ENCODE results near the gene RPL21. TPM values are rescaled to one million over a fixed set of nuclear protein-coding genes. Genes with fewer than 3 reads are reported as not detected.
"Not testable (repeated sequence)": the region's sequence is repeated elsewhere in the genome, so short reads cannot be mapped to it uniquely, and the experiment has no call there.

Gene RPL21
- total and polyA plus RNA-seq, 12 donors, result 400 to 1,800 (median 793) TPM

GRCh38 chr13:27219611-27220010 is 31.7 kb upstream of the RPL21 start:
- Histone ChIP-seq H3K27me3 (no peaks in the 10 kb centered on the region), H3K4me1 (replicated peaks in 1 of 2) (no peaks in the 10 kb centered on the region), H3K27ac (no peak overlapping the region), H3K9me3 (replicated peaks in 1 of 3) (no peaks in the 10 kb centered on the region), H3K4me3 (no peak overlapping the region), H3K36me3 (replicated peaks in 1 of 2) (no peaks in the 10 kb centered on the region)
- 70 to 89% (median 83%) methylated on average over 2 to 19 of the region's 19 CpGs for WGBS, 4 donors
- no peak for DNase-seq
- TF ChIP-seq POLR2A (IDR thresholded peaks at IDR 0.05) (no peak), CTCF (IDR thresholded peaks at IDR 0.05) (no peak)
- intact Hi-C loops (cut with DNase I), result no loop called here

- H3K27me3 ChIP-seq; H3K4me3 ChIP-seq; H3K36me3 ChIP-seq (replicated peaks in 1 of 2); DNase-seq; H3K9me3 ChIP-seq (replicated peaks in 1 of 3); H3K27ac ChIP-seq; H3K4me1 ChIP-seq (replicated peaks in 1 of 2); intact Hi-C loops (cut with DNase I): not testable (repeated sequence)
- 58 to 67% (median 63%) methylated on average over 2 of the region's 2 CpGs for WGBS, 4 donors
These were observed 29.3 kb upstream of the RPL21 start for GRCh38 chr13:27222100-27222499.

GRCh38 chr13:27226991-27227390 is 24.4 kb upstream of the RPL21 start:
- Histone ChIP-seq H3K9me3 (replicated peaks in 1 of 3) (peaks cover 2 to 5% (median 4%) of the 10 kb centered on the region in 3 donors), H3K4me3 (no peak overlapping the region), H3K36me3 (replicated peaks in 1 of 2) (no peaks in the 10 kb centered on the region), H3K27ac (no peak overlapping the region), H3K4me1 (replicated peaks in 1 of 2) (no peaks in the 10 kb centered on the region), H3K27me3 (no peaks in the 10 kb centered on the region)
- DNase-seq, result no peak
- WGBS, 4 donors, result 76 to 87% (median 79%) methylated on average over 2 of the region's 2 CpGs
- TF ChIP-seq CTCF (IDR thresholded peaks at IDR 0.05), result no peak
- no peak for TF ChIP-seq POLR2A (IDR thresholded peaks at IDR 0.05)
- intact Hi-C loops (cut with DNase I), result no loop called here

GRCh38 chr13:27228131-27228530 is 23.2 kb upstream of the RPL21 start:
- Histone ChIP-seq H3K27ac (no peak overlapping the region), H3K4me3 (no peak overlapping the region), H3K27me3 (no peaks in the 10 kb centered on the region), H3K9me3 (replicated peaks in 1 of 3) (peaks cover 4 to 6% (median 5%) of the 10 kb centered on the region in 3 donors), H3K36me3 (replicated peaks in 1 of 2) (no peaks in the 10 kb centered on the region), H3K4me1 (replicated peaks in 1 of 2) (no peaks in the 10 kb centered on the region)
- intact Hi-C loops (cut with DNase I), result no loop called here
- TF ChIP-seq POLR2A (IDR thresholded peaks at IDR 0.05), result no peak
- no peak for TF ChIP-seq CTCF (IDR thresholded peaks at IDR 0.05)
- no peak for DNase-seq

- Histone ChIP-seq H3K4me1 (replicated peaks in 1 of 2) (no peaks in the 10 kb centered on the region), H3K36me3 (replicated peaks in 1 of 2) (no peaks in the 10 kb centered on the region), H3K27me3 (no peaks in the 10 kb centered on the region), H3K4me3 (no peak overlapping the region), H3K27ac (no peak overlapping the region), H3K9me3 (replicated peaks in 1 of 3) (peaks cover 4 to 6% (median 5%) of the 10 kb centered on the region in 3 donors)
- TF ChIP-seq CTCF (IDR thresholded peaks at IDR 0.05) (no peak), POLR2A (IDR thresholded peaks at IDR 0.05) (no peak)
- DNase-seq, result no peak
- intact Hi-C loops (cut with DNase I), result no loop called here
- WGBS, 4 donors, result 91 to 97% (median 95%) methylated on average over 3 of the region's 3 CpGs
These were observed 21.7 kb upstream of the RPL21 start for GRCh38 chr13:27229642-27230041.
